ENCODE results near the gene GALNS.

GALNS gene

GRCh38 chr16:88888461-88889387 lies 32.0 kb upstream of the GALNS start:
- no peak for DNase-seq

GRCh38 chr16:88888057-88888456 lies 31.3 kb upstream of the GALNS start:
- DNase-seq: no peak

- no peak for DNase-seq
Measured at GRCh38 chr16:88886845-88887521, 30.2 kb upstream of the GALNS start.

- no peak for DNase-seq
Measured at GRCh38 chr16:88886420-88886844, 29.7 kb upstream of the GALNS start.

- no peak for DNase-seq
Measured at GRCh38 chr16:88885693-88886280, 29.0 kb upstream of the GALNS start.

- no peak for DNase-seq
Measured at GRCh38 chr16:88884569-88885271, 28.0 kb upstream of the GALNS start.

GRCh38 chr16:88883946-88884345 lies 27.2 kb upstream of the GALNS start:
- no peak for DNase-seq

GRCh38 chr16:88883117-88883895 lies 26.6 kb upstream of the GALNS start:
- DNase-seq: no peak

GRCh38 chr16:88882358-88883030 lies 25.7 kb upstream of the GALNS start:
- DNase-seq: no peak

GRCh38 chr16:88881675-88882357 lies 25.1 kb upstream of the GALNS start:
- DNase-seq: no peak

- DNase-seq: no peak
Measured at GRCh38 chr16:88881007-88881615, 24.4 kb upstream of the GALNS start.

GRCh38 chr16:88880226-88881006 lies 23.7 kb upstream of the GALNS start:
- DNase-seq: no peak

GRCh38 chr16:88879788-88880055 lies 23.0 kb upstream of the GALNS start:
- no peak for DNase-seq

GRCh38 chr16:88878967-88879787 lies 22.4 kb upstream of the GALNS start:
- DNase-seq: no peak

- DNase-seq: no peak
Measured at GRCh38 chr16:88878356-88878755, 21.6 kb upstream of the GALNS start.

- no peak for DNase-seq
Measured at GRCh38 chr16:88877564-88878289, 21.0 kb upstream of the GALNS start.

GRCh38 chr16:88876942-88877526 lies 20.3 kb upstream of the GALNS start:
- no peak for DNase-seq

GRCh38 chr16:88875703-88876234 lies 19.0 kb upstream of the GALNS start:
- DNase-seq: no peak
